Tibial nerve (tissue), 3 donors: Measurements from ENCODE around the gene SRGAP3.

Experiments used
- POLR2A ChIP-seq, 2 donors: fragments of 450-650 bp; IDR thresholded peaks; one replicate each; pipeline ENCODE4 v1.6.1; 2017; ENCODE audit warnings: antibody characterized with exemption in 2 of 2, mild to moderate bottlenecking in 2 of 2, moderate library complexity in 2 of 2
- TF ChIP-seq, protein P1 (sequence below), 5 experiments: fragments of 200-600 bp in 3 of 5; fragments of 450-650 bp in 2 of 5; sonication (generic) in 3 of 5; IDR thresholded peaks; one replicate each; pipeline ENCODE4 v1.5.1; 2016 to 2019; ENCODE audit warnings: antibody characterized with exemption in 5 of 5, mild to moderate bottlenecking in 3 of 5, moderate library complexity in 2 of 5

DNA sequence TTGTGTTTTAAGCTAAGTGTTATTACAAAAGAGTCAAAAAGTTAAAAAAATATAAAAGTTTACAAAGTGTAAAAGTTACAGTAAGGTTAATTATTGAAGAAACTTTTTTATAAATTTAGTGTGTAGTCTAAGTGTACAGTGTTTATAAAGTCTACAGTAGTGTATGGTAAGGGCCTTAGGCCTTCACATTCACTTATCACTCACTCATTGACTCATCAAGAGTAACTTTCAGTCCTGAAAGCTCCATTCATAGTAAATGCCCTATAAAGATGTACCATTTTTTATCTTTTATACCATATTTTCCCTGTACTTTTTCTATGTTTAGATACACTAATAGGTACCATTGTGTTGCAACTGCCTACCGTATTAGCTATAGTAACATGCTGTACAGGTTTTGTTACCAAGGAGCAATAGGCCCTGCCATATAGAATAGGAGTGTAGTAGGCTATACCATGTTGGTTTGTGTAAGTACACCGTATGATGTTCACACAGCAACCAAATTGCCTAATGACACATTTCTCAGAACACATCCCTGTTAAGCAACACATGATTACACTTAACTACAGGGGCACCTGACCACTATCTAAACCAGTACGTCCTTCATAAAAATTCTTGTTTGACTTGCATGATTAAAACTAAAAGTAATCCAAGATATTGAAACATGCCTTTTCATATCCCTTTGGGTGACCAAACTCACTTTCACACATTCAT lies 303.4 kb downstream of the SRGAP3 start:
- TF ChIP-seq, protein P1, sequence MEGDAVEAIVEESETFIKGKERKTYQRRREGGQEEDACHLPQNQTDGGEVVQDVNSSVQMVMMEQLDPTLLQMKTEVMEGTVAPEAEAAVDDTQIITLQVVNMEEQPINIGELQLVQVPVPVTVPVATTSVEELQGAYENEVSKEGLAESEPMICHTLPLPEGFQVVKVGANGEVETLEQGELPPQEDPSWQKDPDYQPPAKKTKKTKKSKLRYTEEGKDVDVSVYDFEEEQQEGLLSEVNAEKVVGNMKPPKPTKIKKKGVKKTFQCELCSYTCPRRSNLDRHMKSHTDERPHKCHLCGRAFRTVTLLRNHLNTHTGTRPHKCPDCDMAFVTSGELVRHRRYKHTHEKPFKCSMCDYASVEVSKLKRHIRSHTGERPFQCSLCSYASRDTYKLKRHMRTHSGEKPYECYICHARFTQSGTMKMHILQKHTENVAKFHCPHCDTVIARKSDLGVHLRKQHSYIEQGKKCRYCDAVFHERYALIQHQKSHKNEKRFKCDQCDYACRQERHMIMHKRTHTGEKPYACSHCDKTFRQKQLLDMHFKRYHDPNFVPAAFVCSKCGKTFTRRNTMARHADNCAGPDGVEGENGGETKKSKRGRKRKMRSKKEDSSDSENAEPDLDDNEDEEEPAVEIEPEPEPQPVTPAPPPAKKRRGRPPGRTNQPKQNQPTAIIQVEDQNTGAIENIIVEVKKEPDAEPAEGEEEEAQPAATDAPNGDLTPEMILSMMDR (IDR thresholded peaks at IDR 0.05) = no peak
- TF ChIP-seq POLR2A (IDR thresholded peaks at IDR 0.05) = no peak
